GM18858 (cell line): ENCODE data around the gene COL1A1.
A peak's percentile ranks its signal among the peaks of the same experiment; 100 is the strongest.

Source experiments
- ATAC-seq: cut with Tn5 transposase; IDR thresholded peaks from one replicate; pipeline ENCODE4 v1.9.1; 2021; ENCODE audit not compliant: unreplicated experiment

Gene COL1A1

GRCh38 chr17:50157891-50158290, 43.5 kb downstream of the COL1A1 start:
- ATAC-seq, result no peak

DNA sequence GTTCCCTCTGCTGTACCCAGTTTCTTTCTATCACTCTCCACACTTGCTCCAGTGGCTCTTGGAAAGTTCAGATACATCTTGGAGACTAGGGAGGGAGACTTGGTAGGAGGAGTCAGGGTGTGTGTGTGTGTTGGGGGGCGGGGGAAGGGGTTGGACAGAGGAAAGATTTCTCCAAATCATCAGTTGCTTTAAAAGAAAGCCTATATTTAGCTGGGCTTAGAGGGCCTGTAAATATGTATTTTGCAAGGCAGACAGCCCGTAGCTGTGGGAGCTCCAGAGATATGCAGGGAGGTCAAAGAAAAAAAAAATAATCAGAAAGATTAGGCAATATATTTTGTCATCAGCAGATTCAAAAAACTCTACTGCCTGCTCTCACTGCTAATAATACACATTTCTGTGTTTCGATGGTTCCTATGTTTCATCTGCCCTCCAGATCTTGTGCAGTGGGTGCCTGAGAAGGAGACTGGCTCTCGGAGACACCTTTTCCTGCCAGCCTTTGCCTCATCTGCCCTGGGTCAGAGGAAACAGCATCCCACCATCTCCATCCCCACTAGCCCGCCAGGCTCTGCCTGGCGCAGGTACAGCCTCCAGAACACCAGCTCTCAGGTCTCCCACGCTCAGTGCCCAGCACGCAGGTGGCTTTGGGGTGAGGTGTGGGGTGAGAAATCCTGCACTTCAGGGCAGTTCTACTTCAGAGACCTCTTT, 46.2 kb downstream of the COL1A1 start:
- ATAC-seq, result no peak

- no peak for ATAC-seq
Observed at GRCh38 chr17:50154604-50155003, 46.8 kb downstream of the COL1A1 start.

DNA sequence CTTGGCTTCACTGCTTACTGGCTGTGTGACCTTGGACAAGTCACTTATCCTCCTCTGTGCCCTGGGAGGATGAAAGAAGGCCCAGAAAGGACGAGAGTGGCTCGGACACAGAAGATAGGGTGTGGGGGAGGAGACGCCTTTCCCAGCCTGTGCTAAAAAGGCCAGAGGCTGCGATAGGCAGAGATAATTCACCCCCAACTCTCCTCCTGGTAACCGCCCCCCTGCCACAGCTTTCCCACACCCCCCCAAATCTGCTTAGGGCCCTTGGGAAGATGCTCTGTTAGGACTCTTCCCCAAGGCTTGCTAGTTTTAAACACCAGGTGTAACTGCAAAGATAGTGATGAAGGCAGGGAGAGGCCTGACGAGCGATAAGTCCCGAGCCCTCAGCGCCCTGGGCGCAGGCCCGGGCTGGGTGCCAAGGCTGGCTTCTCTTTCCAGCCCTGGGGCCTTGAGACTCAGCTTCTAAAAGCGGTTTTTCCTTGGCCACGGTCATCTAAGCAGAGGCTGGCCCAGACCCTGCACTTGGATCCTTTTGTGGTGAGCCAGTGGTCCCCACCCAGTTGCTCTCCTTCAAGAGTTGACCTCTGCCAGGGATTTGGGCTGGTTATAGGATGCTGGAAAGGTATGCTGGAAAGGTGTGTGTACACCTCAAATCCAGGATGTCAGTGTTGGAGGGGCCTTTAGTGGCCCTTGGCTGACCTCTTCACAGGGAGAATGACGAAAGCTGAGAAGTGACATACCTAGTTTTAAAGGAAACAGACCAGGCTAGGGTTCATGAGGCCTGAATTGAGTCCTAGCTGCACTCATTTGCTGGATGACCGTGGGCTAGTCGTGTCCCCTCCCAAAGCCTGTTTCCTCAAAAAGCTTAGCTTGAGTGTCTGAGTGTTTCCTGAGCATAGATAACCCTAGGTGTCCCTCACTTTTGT, 47.5 kb downstream of the COL1A1 start:
- ATAC-seq, result no peak

- ATAC-seq, result no peak
Observed at GRCh38 chr17:50152736-50153135, 48.7 kb downstream of the COL1A1 start.

- no peak for ATAC-seq
Observed at GRCh38 chr17:50151937-50152547, 49.4 kb downstream of the COL1A1 start.

DNA sequence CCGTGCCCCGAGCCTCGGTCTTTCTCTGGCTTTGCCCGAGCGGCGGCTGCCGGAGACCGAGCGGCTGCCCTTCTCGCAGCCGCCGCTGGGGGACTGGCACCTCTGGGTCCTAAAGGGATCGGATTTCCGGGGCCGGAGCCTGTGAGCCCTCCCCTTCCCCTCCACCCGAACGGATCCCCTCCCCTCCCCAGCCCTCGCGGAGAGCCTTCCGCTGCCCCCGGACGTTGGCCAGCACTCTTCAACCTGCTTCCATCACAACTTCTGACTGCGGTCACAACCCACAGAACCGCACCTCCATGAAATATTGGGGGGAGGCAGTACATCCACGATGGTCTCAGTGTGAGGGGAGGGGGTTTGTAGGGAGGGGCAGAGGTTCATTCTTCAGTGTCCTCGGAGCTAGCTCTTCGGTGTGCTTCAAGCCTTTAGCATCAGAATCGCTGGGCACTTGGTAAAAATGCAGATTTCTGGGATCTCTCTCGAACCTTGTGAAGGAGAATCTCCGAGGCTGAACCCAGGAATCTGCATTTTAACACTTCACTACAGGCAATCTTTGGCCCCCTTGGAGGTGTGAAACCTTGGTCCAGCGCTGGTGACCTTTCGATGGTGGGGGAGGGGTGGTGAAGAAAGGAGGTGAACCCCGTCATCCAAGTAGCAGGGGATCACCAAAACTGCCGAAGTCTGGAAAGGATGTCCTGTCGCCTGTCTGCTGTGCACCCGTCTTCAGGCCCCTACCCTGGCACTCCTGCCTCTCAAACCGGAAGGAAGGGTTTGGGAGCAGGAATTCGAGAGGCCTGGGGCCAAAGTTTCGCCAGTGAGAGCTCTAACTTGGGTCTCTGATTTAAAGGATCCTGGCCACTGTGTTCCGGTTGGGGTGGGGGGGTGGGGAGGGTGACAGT, 50.1 kb downstream of the COL1A1 start:
- ATAC-seq, result no peak

DNA sequence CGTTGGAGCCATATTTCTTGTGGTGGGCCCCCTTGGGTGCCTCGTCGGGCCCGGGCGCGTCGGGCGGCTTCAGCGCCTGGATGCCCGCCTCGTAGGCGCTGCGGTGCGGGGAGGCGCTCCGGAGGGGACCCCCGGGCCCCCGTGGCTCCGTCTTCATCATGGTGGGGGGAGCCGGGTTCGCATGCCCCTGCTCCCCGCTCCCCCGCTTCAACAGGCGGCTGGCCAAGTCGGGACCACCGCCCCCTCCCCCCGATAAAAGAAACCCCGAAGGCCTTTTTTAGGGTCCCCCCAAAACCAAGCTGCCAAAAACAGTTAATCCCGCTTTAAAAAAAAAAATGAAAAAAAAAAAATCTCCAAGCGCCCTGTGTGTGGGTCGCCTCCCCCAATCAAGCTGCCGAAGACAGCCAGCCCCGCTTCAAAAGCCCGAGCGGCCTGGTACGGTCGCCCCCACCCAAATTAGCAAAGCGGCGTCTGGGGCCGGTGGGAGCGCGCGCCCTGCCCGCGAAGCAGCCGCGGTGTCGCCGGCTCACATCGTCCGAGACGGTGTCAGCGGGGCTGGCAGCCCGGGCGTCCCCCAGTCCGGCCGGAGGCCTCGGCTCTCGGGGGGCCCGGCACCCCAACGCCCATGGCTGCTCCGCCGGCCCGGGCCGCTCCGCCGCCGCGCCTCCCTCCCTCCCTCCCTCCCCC, 50.9 kb downstream of the COL1A1 start, which contains the start of gene PPP1R9B:
Gene PPP1R9B, minus strand, starts transcription at position 324 of the 687 bp plus-strand sequence. Its CDS starts 164 bp downstream, at position 160.
- no peak for ATAC-seq

GRCh38 chr17:50149417-50150353, 51.7 kb downstream of the COL1A1 start:
- ATAC-seq, result no peak

- no peak for ATAC-seq
Observed at GRCh38 chr17:50149091-50149416, 52.4 kb downstream of the COL1A1 start.

DNA sequence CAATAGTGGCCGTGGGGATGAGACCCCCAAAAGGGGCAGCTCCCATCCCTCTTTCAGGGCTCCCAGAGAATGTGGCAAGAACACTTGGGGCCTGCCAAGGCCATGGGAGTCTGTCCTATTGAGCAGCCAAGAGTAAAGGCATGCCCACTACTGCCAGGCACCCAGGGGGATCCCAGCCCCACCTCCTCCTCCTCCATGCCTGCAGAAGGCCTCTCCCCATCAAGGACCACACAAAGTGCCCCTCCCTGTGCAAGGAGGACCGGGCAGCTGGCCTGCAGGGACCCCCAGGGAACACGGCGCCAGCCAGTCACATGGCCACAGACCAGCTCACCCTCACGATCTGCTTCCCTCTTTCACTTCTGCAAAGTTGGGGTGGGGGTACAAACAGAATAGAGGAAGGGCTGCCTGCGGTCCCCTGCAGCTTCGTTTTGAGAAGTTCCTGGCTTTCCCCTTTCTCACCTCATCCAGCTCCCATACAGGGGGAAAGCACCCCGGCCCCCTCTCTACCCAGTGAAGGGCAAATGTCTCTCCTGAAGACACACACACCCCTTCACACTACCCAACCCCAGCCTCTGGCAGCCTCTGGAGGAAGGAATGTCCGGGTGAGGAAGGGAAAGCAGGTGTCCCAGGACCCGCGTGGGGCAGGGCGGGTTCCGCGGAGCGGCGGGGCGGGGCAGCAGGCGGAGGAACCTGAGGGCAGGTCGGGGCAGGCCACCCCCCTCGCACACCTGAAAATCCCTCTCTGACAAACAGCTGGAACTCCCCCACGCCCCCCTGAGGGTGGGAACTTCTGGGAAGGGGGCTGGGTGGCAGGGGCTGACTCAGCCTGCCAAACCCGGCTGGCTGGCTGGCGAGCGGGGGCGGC, 53.0 kb downstream of the COL1A1 start:
- ATAC-seq, result peak; percentile 45

DNA sequence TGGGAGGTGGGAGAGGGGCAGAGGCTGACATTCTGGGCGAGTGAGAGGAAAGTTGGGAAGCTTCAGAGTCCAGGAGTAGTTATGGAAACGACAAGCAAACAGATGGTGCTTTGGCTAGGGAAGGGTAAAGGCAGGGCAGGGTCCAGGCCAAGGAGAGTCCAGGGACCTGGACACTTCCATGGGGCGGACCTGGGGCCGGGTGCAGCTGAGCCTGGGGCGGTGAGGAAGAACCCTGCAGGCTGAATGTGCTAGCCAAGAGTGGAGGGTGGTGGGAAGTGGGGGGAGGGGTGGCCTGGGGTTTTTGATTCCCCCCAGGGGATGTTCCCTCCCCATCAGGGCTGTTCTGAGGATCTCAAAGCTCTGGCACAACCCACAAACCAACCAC, 53.6 kb downstream of the COL1A1 start:
- ATAC-seq, result no peak

DNA sequence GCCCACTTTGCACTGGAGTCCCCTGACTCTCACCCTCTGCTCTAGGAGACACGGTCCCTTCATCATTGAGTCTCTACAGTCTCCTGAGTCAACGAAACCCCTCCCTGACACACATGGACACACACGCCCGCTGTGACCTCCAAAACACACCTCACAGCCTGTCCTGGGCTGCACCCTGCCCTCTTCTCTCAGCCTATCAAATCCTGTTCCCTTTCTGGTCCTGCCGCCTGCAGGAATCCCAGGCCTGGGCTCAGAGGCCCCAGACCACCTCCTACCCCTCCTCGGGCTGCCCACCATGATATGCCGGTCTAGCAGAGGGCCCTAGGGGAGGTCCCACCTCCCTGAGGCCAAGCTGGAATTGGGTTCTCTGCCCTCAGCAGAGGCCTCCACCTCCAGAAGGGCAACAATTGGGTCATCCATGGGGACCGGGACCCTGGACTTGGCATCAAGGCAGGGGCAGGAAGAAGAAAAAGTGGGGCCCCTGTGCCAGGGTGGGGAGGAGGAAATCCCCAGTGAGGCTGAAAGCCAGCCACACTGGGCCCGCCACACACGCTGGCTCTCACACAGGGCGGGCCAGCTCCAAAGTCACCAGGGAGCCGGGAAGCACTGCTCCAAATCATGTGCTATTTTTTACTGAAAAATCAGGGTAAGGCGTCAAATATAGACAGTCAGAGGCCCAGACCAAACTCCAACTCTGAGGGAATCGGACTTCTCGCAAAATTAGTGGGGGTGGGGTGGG, 54.3 kb downstream of the COL1A1 start:
- no peak for ATAC-seq

DNA sequence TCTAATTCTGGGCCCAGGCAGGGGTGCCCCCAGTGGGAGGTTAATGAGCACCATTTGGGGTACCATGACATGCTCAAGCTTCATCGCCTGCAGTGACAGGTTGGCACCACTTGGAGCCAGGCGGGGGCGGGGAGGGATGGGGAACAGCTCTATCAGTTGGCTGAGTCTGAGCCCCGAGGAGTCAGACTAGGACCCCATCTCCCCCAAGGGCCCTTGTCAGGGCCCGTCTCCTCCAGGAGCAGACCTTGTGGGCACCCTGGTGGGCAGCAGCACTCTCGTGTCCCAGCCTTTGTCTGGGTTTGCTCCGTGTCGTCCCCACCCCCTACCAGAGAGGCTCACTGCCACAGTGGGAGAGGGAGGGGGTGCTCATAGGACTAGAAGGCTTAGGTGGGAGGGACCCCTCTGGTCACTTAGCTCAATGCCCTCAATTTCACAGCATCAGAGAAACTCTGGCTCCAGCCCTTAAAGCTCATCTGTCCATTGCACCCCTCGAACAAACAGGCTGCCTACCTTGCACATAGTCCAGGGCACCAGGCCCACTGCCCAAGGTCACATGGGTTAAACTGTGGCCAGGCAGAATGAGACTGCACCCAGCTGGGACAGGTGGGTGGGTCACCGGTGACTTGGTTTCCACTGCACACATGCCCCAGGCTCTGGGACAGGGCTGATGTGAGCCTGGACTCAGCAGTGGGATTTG, 55.1 kb downstream of the COL1A1 start:
- ATAC-seq, result no peak

- ATAC-seq, result no peak
Observed at GRCh38 chr17:50145532-50146229, 55.8 kb downstream of the COL1A1 start.

- ATAC-seq, result no peak
Observed at GRCh38 chr17:50144845-50145531, 56.4 kb downstream of the COL1A1 start.
